A549 treated with RU486 at 1 μM for 4 hours (cell line): Measurements from ENCODE around the gene MAP3K9. TPM values are rescaled to one million over a fixed set of nuclear protein-coding genes. Genes with fewer than 3 reads are reported as not detected.

Source experiments
- total RNA-seq: library from RNA; stranded (reverse); fragments of 200-300 nt; extraction: Qiagen RNA extraction; gene quantifications from 5 replicates; pipeline ENCODE4 v1.2.3, GENCODE V29; 2022; ENCODE audit warnings: low read depth

MAP3K9 gene
- total RNA-seq = 3.2 to 5.2 TPM (median 4.7 TPM) in 5 replicates

DNA sequence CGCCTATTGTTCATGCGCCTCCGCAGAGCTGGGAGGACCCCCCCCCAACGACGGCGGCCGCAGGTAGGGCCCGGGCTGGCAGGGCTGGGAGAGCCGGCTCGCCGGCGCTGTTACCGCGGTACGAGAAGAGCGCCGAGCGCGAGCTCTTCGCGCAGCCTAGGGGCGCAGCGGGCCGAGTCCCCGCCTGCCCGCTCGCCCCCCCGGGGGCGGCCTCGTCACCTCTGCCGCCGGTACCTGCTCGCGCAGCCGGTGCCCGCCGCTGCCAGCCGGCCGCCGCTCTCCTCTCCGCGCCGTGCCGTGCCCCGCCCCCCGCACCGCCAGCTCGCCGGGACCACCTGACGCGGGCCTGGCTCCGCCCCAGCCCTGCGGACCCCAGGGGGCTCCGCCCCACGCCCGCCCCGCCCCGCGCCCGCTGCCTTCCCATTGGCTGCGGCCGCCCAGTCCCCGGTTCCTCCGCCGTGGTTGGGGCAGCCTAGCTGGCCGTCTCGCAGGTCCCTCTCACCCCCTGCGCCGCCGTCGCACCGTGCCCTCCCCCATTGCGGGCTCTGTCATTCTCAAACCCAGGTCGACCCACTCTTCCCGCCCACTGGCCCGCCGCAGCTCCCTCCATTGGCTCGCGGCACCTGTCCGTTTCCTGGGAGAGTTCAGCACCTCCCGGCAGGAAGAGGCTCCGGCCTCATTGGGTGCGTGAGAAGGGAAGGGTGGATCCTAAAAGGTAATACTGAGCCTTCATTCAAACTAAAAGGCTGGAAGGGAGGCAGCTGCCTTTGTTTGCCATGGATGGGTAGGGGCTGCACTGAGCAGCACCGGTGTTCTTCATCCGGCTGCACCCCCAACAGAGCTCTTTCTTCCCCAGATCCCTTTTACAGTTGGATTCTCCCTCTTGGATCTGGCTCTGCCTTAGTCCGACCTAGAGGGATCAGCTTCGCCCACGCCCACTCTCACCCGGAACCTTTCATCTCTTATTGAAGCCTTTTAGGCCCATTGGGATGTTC is at the start of gene MAP3K9:
MAP3K9 (minus strand) TSS at position 289 of the 995 bp plus-strand sequence. CDS start 342 bp downstream, outside the sequence.

Other genes starting within 250 kb of the MAP3K9 start
- gene MED6, start 208.9 kb downstream of the MAP3K9 start, total RNA-seq = 42.0 to 57.7 TPM (median 42.9 TPM) in 5 replicates
- 1.9 to 2.3 TPM (median 2.1 TPM) in 5 replicates for gene TTC9, start 167.6 kb downstream of the MAP3K9 start, total RNA-seq
- gene PCNX1, start 97.9 kb upstream of the MAP3K9 start, total RNA-seq = 14.6 to 26.7 TPM (median 16.2 TPM) in 5 replicates